IPS-15b (cell line): ENCODE measurements around the gene SIRT5.
A peak's percentile ranks its signal among the peaks of the same experiment; 100 is the strongest.

Experiments used
- H3K27me3 ChIP-seq: one replicate; pipeline ENCODE4 v1.6.1; 2013; ENCODE audit warnings: low read length; ENCODE audit not compliant: control insufficient read depth, insufficient read depth
- H3K36me3 ChIP-seq: one replicate; pipeline ENCODE4 v1.6.1; 2013; ENCODE audit warnings: low read length; ENCODE audit not compliant: control insufficient read depth, insufficient read depth
- H3K4me1 ChIP-seq: one replicate; pipeline ENCODE4 v1.6.1; 2013; ENCODE audit warnings: mild to moderate bottlenecking, low read length; ENCODE audit not compliant: control insufficient read depth, insufficient read depth
- H3K4me3 ChIP-seq: one replicate; pipeline ENCODE4 v1.5.1; 2013; ENCODE audit warnings: low read depth, low read length
- H3K9ac ChIP-seq: one replicate; pipeline ENCODE4 v1.6.1; 2013; ENCODE audit warnings: low read depth, mild to moderate bottlenecking, low read length
- H3K9me3 ChIP-seq: one replicate; pipeline ENCODE4 v1.6.1; 2013; ENCODE audit warnings: mild to moderate bottlenecking, low read length; ENCODE audit not compliant: control insufficient read depth, insufficient read depth

SIRT5 gene

DNA sequence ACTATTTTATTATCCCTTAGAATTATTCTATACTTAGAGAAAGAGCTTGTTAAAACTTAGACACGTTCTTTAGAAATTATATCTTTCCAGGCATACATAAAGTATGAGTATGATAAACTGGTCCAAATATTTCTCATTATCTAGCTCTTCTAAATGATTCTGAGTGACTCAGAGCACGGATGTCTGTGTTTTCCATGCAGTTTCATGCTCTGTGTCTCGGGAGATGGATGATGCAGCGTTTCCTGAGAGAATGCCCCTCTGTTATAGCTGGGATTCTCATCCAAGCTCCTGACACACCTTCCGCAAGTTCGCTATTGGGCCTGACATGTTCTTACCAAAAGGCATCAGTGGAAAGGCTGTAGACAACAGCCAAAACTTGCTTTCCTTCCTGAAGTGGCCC lies 19.3 kb downstream of the SIRT5 start:
- peaks cover 3% of the 10 kb centered on the region for H3K36me3 ChIP-seq
- no peaks in the 10 kb centered on the region for H3K4me1 ChIP-seq
- no peaks in the 10 kb centered on the region for H3K27me3 ChIP-seq
- no peaks in the 10 kb centered on the region for H3K9me3 ChIP-seq
- no peak overlapping the region for H3K4me3 ChIP-seq
- no peak overlapping the region for H3K9ac ChIP-seq

- no peaks in the 10 kb centered on the region for H3K27me3 ChIP-seq
- no peak overlapping the region for H3K9ac ChIP-seq
- H3K9me3 ChIP-seq, result no peaks in the 10 kb centered on the region
- no peak overlapping the region for H3K4me3 ChIP-seq
- no peaks in the 10 kb centered on the region for H3K4me1 ChIP-seq
- peaks cover 6% of the 10 kb centered on the region for H3K36me3 ChIP-seq
Measured at GRCh38 chr6:13597073-13597472, 22.7 kb downstream of the SIRT5 start.

DNA sequence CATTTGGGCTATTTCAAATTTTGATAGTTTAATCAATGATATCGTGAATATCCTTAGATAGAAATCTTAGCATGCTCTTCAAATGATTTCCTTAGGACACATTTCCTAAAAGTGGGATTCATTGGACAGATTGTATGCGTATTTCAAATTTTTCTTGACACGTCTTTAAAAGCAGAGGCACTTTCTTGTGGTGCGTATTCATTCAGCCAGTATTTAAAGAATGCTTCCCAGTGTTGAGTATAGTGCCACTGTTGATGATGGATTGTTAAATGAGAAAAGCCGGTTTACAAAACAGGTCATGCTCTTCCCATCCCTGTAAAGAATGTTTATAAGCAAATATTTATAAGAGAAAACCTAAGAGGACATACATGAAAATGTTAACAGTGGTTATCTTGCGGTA lies 25.6 kb downstream of the SIRT5 start:
- H3K27me3 ChIP-seq, result no peaks in the 10 kb centered on the region
- peaks cover 3% of the 10 kb centered on the region for H3K36me3 ChIP-seq
- H3K4me3 ChIP-seq, result no peak overlapping the region
- no peak overlapping the region for H3K9ac ChIP-seq
- H3K9me3 ChIP-seq, result no peaks in the 10 kb centered on the region
- no peaks in the 10 kb centered on the region for H3K4me1 ChIP-seq

DNA sequence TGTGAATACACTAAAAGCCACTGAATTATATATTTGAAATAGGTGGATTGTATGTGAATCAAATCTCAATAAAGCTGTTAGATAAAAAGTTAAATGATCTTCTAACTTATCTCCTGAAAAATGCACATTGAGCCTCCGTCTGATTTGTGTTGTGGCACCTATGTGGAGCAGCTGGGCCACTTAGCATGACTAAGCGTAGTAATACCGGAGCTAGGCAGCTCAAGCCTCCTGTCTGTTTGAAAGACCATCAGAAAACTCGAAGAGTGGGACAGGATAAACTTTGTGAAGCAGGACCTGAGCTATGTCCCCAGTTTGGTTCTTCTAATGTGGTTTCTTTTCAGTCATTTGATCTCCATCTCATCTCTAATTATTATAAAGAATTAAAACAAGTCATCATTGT lies 29.7 kb downstream of the SIRT5 start:
- H3K4me1 ChIP-seq, result no peaks in the 10 kb centered on the region
- H3K4me3 ChIP-seq, result no peak overlapping the region
- H3K27me3 ChIP-seq, result no peaks in the 10 kb centered on the region
- H3K9me3 ChIP-seq, result no peaks in the 10 kb centered on the region
- no peak overlapping the region for H3K9ac ChIP-seq
- H3K36me3 ChIP-seq, result peaks cover 3% of the 10 kb centered on the region

DNA sequence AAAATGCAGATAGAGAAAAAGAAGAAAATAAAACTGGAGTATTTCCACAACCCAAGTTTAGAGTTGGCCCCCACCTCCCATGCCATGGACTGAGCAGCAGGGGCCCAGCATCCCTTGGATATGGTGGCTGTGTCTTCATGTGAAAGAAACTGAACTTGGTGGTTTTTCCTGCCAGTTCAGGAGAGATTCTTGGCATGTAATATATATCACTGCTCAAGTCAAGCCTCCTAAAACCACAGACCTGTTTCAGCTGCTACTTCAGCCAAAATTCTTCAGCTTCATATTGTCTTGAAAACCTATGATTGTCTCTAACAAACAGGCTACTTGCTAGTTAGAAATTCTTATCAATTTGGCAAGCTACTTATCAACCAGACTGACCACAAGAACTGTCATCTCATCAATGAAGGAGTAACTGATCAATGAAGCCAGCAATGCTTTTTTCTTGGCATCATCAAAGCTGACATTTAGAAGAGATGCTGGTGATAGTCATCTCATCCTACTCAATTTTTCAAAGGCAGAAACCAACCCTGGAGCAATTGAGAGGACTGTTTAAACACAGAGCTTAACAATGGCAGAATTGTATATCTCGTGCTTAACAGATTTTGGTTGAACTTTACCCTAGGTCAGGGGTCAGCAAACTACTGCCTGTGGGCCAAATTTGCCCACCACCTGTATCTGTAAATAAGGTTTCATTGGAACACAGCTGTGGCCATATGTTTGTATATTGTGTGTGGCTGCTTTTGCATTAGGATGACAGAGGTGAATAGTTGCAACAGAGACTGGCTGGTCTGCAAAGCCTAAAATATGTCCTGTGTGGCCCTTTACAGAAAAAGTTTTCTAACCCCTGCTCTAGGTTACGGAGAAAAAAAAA lies 30.4 kb downstream of the SIRT5 start:
- Histone ChIP-seq H3K4me3 (no peak overlapping the region), H3K4me1 (no peaks in the 10 kb centered on the region), H3K9ac (no peak overlapping the region), H3K9me3 (no peaks in the 10 kb centered on the region), H3K27me3 (no peaks in the 10 kb centered on the region), H3K36me3 (peaks cover 3% of the 10 kb centered on the region)

DNA sequence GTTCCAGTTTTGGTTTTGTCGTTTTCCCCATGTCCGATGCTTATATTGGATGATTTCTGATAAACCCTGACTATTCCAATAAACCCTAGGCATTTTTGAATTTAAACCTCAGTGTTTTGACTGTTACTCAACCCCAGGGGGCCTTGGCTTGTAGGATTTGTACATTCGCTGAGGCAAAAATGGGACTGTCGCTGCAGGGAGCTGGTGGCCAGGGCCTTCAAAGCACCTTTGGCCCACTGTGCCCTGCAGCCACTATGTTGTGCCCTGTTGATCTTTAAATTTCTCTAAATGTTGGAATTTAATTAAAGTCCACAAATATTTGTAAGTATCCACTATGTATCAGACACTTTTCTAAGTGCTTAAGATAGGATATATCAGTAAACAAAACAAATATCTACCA lies 31.2 kb downstream of the SIRT5 start:
- H3K36me3 ChIP-seq, result peaks cover 3% of the 10 kb centered on the region
- H3K9me3 ChIP-seq, result no peaks in the 10 kb centered on the region
- no peaks in the 10 kb centered on the region for H3K27me3 ChIP-seq
- H3K4me3 ChIP-seq, result no peak overlapping the region
- H3K9ac ChIP-seq, result no peak overlapping the region
- H3K4me1 ChIP-seq, result no peaks in the 10 kb centered on the region

GRCh38 chr6:13611715-13612114 lies 37.3 kb downstream of the SIRT5 start:
- Histone ChIP-seq H3K9me3 (no peaks in the 10 kb centered on the region), H3K36me3 (peaks cover 1% of the 10 kb centered on the region), H3K27me3 (no peaks in the 10 kb centered on the region), H3K4me3 (no peak overlapping the region), H3K9ac (no peak overlapping the region), H3K4me1 (peaks cover 5% of the 10 kb centered on the region)

GRCh38 chr6:13613029-13613594 lies 38.7 kb downstream of the SIRT5 start:
- peaks cover 14% of the 10 kb centered on the region for H3K36me3 ChIP-seq
- H3K4me3 ChIP-seq, result no peak overlapping the region
- no peaks in the 10 kb centered on the region for H3K9me3 ChIP-seq
- no peak overlapping the region for H3K9ac ChIP-seq
- peaks cover 7% of the 10 kb centered on the region for H3K4me1 ChIP-seq
- no peaks in the 10 kb centered on the region for H3K27me3 ChIP-seq

GRCh38 chr6:13614126-13614925 lies 39.9 kb downstream of the SIRT5 start:
- peak overlapping the region; percentile 96 for H3K9ac ChIP-seq
- H3K4me1 ChIP-seq, result peaks cover 7% of the 10 kb centered on the region
- H3K27me3 ChIP-seq, result no peaks in the 10 kb centered on the region
- peaks cover 18% of the 10 kb centered on the region for H3K36me3 ChIP-seq
- H3K4me3 ChIP-seq, result peak overlapping the region; percentile 97
- no peaks in the 10 kb centered on the region for H3K9me3 ChIP-seq

- Histone ChIP-seq H3K4me3 (peak within 1 kb of the TSS; percentile 97), H3K4me1 (peaks cover 7% of the 10 kb centered on the region), H3K27me3 (no peaks in the 10 kb centered on the region), H3K9me3 (no peaks in the 10 kb centered on the region), H3K36me3 (peaks cover 23% of the 10 kb centered on the region), H3K9ac (peak within 1 kb of the TSS; percentile 96)
Measured at GRCh38 chr6:13614926-13615791, 40.8 kb downstream of the SIRT5 start, which contains the start of gene NOL7. NOL7 (plus strand) TSS chr6:13615335; CDS start chr6:13615359, 24 bp downstream.

GRCh38 chr6:13615792-13616120 lies 41.4 kb downstream of the SIRT5 start:
- Histone ChIP-seq H3K27me3 (no peaks in the 10 kb centered on the region), H3K9ac (peak overlapping the region; percentile 96), H3K36me3 (peaks cover 23% of the 10 kb centered on the region), H3K9me3 (no peaks in the 10 kb centered on the region), H3K4me3 (peak overlapping the region; percentile 97), H3K4me1 (peaks cover 7% of the 10 kb centered on the region)
